GM12878 (cell line): ENCODE results near the gene MMADHC. TPM values are rescaled to one million over a fixed set of nuclear protein-coding genes. Genes with fewer than 3 reads are reported as not detected.

ENCODE experiments used
- ATAC-seq: fragments of 200-7000 bp; cut with Tn5 transposase; 3 replicates; pipeline ENCODE4 v1.9.1; 2020; ENCODE audit warnings: mild to moderate bottlenecking, moderate library complexity
- BruUV-seq: library from RNA; stranded (reverse); fragments of 400-500 nt; replicated peaks from 2 replicates; lab custom pipeline; 2021; lab: Mats Ljungman, UMichigan
- CTCF ChIA-PET: fragments of 300-600 bp; sonication (Branson Sonifier 250); formaldehyde crosslinking; extraction: SDS; loops from one replicate; lab custom pipeline; 2021; ENCODE audit warnings: inconsistent platforms; lab: Yijun Ruan, JAX
- POLR2A ChIA-PET: fragments of 350-600 bp; formaldehyde crosslinking; extraction: SDS; loops from one replicate; lab custom pipeline; 2021; ENCODE audit warnings: inconsistent platforms; lab: Charles Lee
- RAD21 ChIA-PET: fragments of 300-600 bp; sonication (Branson Sonifier 250); formaldehyde crosslinking; loops from one replicate; lab custom pipeline; 2023; ENCODE audit warnings: antibody characterized with exemption; ENCODE audit not compliant: unreplicated experiment; lab: Charles Lee
- SMC1A ChIA-PET: fragments of 300-600 bp; sonication (Branson Sonifier 250); formaldehyde crosslinking; loops from one replicate; lab custom pipeline; 2023; ENCODE audit not compliant: unreplicated experiment, uncharacterized antibody; lab: Charles Lee
- DNase-seq: peaks from one replicate; pipeline ENCODE4 v3.0.0-alpha.2; 2011; ENCODE audit warnings: low read depth, low spot score
- FAIRE-seq: peaks from 3 replicates; lab custom pipeline; 2011; peaks lifted over from hg19 to GRCh38; lab: Jason Lieb, UNC
- H2AFZ ChIP-seq: 2 replicates; pipeline ENCODE4 v1.6.0; 2011; ENCODE audit warnings: low read depth, low read length, control low read depth; ENCODE audit not compliant: control insufficient read depth
- H3K27ac ChIP-seq: 2 replicates; pipeline ENCODE4 v1.5.1; 2011; ENCODE audit warnings: control low read depth; ENCODE audit not compliant: control insufficient read depth, insufficient read depth
- H3K27me3 ChIP-seq, 2 experiments: replicated peaks in 1 of 2; 2 replicates each; pipeline versions ENCODE4 v1.6.0 to v1.6.1; 2011; ENCODE audit warnings: low read length in 1 of 2; ENCODE audit not compliant: control insufficient read depth in 2 of 2, insufficient read depth in 2 of 2
- H3K36me3 ChIP-seq, 2 experiments: 2 replicates each; pipeline ENCODE4 v1.5.1; 2011; ENCODE audit warnings: low read length in 1 of 2; ENCODE audit not compliant: control insufficient read depth in 2 of 2, insufficient read depth in 2 of 2
- H3K4me1 ChIP-seq: 2 replicates; pipeline ENCODE4 v1.6.1; 2011; ENCODE audit warnings: mild to moderate bottlenecking, low read length, moderate library complexity, mixed read lengths; ENCODE audit not compliant: control insufficient read depth, insufficient read depth
- H3K4me2 ChIP-seq: 2 replicates; pipeline ENCODE4 v1.6.0; 2011; ENCODE audit warnings: control low read depth; ENCODE audit not compliant: control insufficient read depth, insufficient read depth
- H3K4me3 ChIP-seq: fragments of 200-600 bp; sonication (generic); 2 replicates; pipeline ENCODE4 v1.5.1; 2016
- H3K79me2 ChIP-seq: 2 replicates; pipeline ENCODE4 v1.6.0; 2011; ENCODE audit warnings: low read length; ENCODE audit not compliant: control insufficient read depth, insufficient read depth
- H3K9ac ChIP-seq: 2 replicates; pipeline ENCODE4 v1.8.0; 2011; ENCODE audit warnings: low read length, control low read depth, mixed read lengths; ENCODE audit not compliant: control insufficient read depth, insufficient read depth
- H3K9me3 ChIP-seq: replicated peaks from 3 replicates; pipeline ENCODE4 v1.5.1; 2011; ENCODE audit warnings: mild to moderate bottlenecking, low read length; ENCODE audit not compliant: control insufficient read depth, insufficient read depth
- H4K20me1 ChIP-seq: 2 replicates; pipeline ENCODE4 v1.6.0; 2011; ENCODE audit not compliant: control insufficient read depth, insufficient read depth
- MYB ChIP-seq: fragments of 150-350 bp; IDR thresholded peaks from 2 replicates; pipeline ENCODE4 v1.6.1; 2014; ENCODE audit warnings: mild to moderate bottlenecking, low read depth, low read length, borderline replicate concordance
- NR2F1 ChIP-seq: fragments of 450-650 bp; conservative IDR thresholded peaks from 2 replicates; pipeline ENCODE4 v1.6.1; 2017; ENCODE audit warnings: mild to moderate bottlenecking
- POU2F2 ChIP-seq: IDR thresholded peaks from 3 replicates; pipeline ENCODE4 v1.6.1; 2011; ENCODE audit warnings: low read depth, mild to moderate bottlenecking, low read length, borderline replicate concordance
- RCOR1 ChIP-seq: conservative IDR thresholded peaks from 2 replicates; pipeline ENCODE4 v1.6.1; 2012; ENCODE audit warnings: low read depth, low read length, improper control_type of control experiment
- TARDBP ChIP-seq: IDR thresholded peaks from 2 replicates; pipeline ENCODE4 v1.6.1; 2016; ENCODE audit warnings: borderline replicate concordance
- ZNF274 ChIP-seq: IDR thresholded peaks from one replicate; pipeline ENCODE4 v1.8.0; 2011; ENCODE audit not compliant: insufficient read length, insufficient read depth
- WGBS: methylation state at CpG from one replicate; pipeline ENCODE4 v1.1.6; 2016; ENCODE audit warnings: low lambda C conversion rate; ENCODE audit not compliant: insufficient replicate concordance, insufficient coverage; ENCODE audit errors: missing lambda C conversion rate; 5-methylcytosine and 5-hydroxymethylcytosine counted together
- in situ Hi-C: fragments of 300-500 bp; cut with MboI; formaldehyde crosslinking; loops from 9 replicates; pipeline ENCODE4 v1.14.3; 2018; ENCODE audit warnings: mixed read lengths
- intact Hi-C: fragments of 100-400 bp; cut with micrococcal nuclease; formaldehyde crosslinking; loops from one replicate; pipeline ENCODE4 v1.14.2; 2022; ENCODE audit not compliant: unreplicated experiment
- polyA plus RNA-seq, 11 experiments: library from polyadenylated mRNA; depleted of rRNA in 4 of 11; unstranded in 6 of 11; stranded (reverse) in 5 of 11; fragments of >200 nt; fragmentation: Nextera tagmentation in 4 of 11; fragmentation: Illumina TruSeq in 1 of 11; extraction: Ambion mirVana in 4 of 11; extraction: Trizol in 1 of 11; gene quantifications; 1 replicate in 1 of 11; 2 replicates in 10 of 11; pipeline versions ENCODE4 v1.2.1 to v1.2.3, GENCODE V29; 2011 to 2016; ENCODE audit warnings: inconsistent platforms in 2 of 11, missing spikeins in 2 of 11, low read depth in 1 of 11
- total RNA-seq, 4 experiments: library from RNA; depleted of rRNA in 3 of 4; stranded (reverse); fragments of >200 nt in 3 of 4; fragmentation: Illumina TruSeq in 1 of 4; extraction: Trizol in 1 of 4; gene quantifications; 2 replicates each; pipeline versions ENCODE4 v1.2.1 to v1.2.3, GENCODE V29; 2013 to 2021
- TF ChIP-seq, protein P1 (sequence below): fragments of 450-650 bp; IDR thresholded peaks from 2 replicates; pipeline ENCODE4 v1.6.1; 2017; ENCODE audit warnings: mild to moderate bottlenecking, moderate library complexity

Gene MMADHC
- total and polyA plus RNA-seq, 10 of the 15 experiments (the other 5 are each of a cell fraction or from before 2014, with no cell fraction given) = 93.6 to 415 (median 147) TPM

DNA sequence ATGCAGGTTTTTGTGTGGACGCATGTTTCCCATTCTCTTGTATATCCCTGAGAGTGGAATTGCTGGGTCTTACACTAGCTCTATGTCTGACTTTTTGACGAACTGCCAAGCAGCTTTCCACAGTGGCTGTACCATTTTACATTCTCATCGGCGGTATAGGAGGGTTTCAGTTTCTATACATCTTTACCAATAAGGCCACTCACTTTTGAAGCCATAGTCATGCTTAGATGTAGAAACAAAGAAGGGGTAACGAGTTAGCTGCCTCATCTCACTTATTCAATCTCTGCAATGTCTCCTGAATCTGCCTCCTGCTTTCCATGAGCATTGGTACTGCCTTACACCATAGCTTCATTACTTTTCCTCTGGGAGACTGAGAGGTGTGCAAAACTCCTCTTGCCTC is 47.4 kb downstream of the MMADHC start:
- no peaks in the 10 kb centered on the region for H3K79me2 ChIP-seq
- no peaks in the 10 kb centered on the region; a peak in 1 of 4 replicates for H3K27me3 ChIP-seq
- H3K4me2 ChIP-seq = no peak overlapping the region
- BruUV-seq = no TSS peak
- H3K9ac ChIP-seq = no peak overlapping the region
- no peaks in the 10 kb centered on the region for H3K9me3 ChIP-seq
- no peak overlapping the region for H3K27ac ChIP-seq
- intact Hi-C loops = no loop called here
- H2AFZ ChIP-seq = no peak overlapping the region
- H3K4me3 ChIP-seq = no peak overlapping the region
- in situ Hi-C loops = no loop called here
- 48% methylated on average over 5 of the region's 5 CpGs for whole genome bisulfite sequencing
- SMC1A ChIA-PET = no interaction called here
- RAD21 ChIA-PET = no interaction called here
- no peaks in the 10 kb centered on the region for H4K20me1 ChIP-seq
- FAIRE-seq (no peak), ATAC-seq (no peak), DNase-seq (no peak)
- H3K4me1 ChIP-seq = no peaks in the 10 kb centered on the region
- no peaks in the 10 kb centered on the region for H3K36me3 ChIP-seq
- POLR2A ChIA-PET = interaction anchor here (0.5 kb wide), 1 partner anchor 63 kb away, joined by 5 read pairs; no protein-coding TSS in a partner anchor
- CTCF ChIA-PET = interaction anchor here (1.2 to 1.5 kb wide), 2 partner anchors 10 to 21 kb away, joined by 3 read pairs; no protein-coding TSS in a partner anchor
- TF ChIP-seq POU2F2 (no peak), NR2F1 (no peak), ZNF274 (no peak), RCOR1 (no peak), TARDBP (no peak), MYB (no peak)
- TF ChIP-seq, protein P1, sequence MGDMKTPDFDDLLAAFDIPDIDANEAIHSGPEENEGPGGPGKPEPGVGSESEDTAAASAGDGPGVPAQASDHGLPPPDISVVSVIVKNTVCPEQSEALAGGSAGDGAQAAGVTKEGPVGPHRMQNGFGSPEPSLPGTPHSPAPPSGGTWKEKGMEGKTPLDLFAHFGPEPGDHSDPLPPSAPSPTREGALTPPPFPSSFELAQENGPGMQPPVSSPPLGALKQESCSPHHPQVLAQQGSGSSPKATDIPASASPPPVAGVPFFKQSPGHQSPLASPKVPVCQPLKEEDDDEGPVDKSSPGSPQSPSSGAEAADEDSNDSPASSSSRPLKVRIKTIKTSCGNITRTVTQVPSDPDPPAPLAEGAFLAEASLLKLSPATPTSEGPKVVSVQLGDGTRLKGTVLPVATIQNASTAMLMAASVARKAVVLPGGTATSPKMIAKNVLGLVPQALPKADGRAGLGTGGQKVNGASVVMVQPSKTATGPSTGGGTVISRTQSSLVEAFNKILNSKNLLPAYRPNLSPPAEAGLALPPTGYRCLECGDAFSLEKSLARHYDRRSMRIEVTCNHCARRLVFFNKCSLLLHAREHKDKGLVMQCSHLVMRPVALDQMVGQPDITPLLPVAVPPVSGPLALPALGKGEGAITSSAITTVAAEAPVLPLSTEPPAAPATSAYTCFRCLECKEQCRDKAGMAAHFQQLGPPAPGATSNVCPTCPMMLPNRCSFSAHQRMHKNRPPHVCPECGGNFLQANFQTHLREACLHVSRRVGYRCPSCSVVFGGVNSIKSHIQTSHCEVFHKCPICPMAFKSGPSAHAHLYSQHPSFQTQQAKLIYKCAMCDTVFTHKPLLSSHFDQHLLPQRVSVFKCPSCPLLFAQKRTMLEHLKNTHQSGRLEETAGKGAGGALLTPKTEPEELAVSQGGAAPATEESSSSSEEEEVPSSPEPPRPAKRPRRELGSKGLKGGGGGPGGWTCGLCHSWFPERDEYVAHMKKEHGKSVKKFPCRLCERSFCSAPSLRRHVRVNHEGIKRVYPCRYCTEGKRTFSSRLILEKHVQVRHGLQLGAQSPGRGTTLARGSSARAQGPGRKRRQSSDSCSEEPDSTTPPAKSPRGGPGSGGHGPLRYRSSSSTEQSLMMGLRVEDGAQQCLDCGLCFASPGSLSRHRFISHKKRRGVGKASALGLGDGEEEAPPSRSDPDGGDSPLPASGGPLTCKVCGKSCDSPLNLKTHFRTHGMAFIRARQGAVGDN = no peak
